ENCODE data around the gene SMTNL2. TPM values are rescaled to one million over a fixed set of nuclear protein-coding genes. Genes with fewer than 3 reads are reported as not detected.

The SMTNL2 gene
- total RNA-seq, 1 donor from 2014 or later: 8.6 TPM

- peak; percentile 75 for TF ChIP-seq CTCF (IDR thresholded peaks at IDR 0.05; ENCODE audit: unreplicated experiment)
- DNase-seq (ENCODE audit: low spot score, unreplicated experiment): peak; percentile 67
- H3K36me3 Mint-ChIP-seq (ENCODE audit: insufficient read depth): no peaks in the 10 kb centered on the region
- no peak overlapping the region for H3K27ac Mint-ChIP-seq
- peaks cover 9% of the 10 kb centered on the region for H3K4me1 Mint-ChIP-seq (ENCODE audit: low read depth)
- H3K9me3 Mint-ChIP-seq (ENCODE audit: low read depth): no peaks in the 10 kb centered on the region
- H3K4me3 Mint-ChIP-seq (ENCODE audit: low read depth): no peak overlapping the region
- H3K27me3 Mint-ChIP-seq: peaks cover 12% of the 10 kb centered on the region
Measured at GRCh38 chr17:4566785-4567184, 17.5 kb upstream of the SMTNL2 start.

- H3K27me3 Mint-ChIP-seq: peaks cover 3% of the 10 kb centered on the region
- DNase-seq (ENCODE audit: low spot score, unreplicated experiment): no peak
- no peaks in the 10 kb centered on the region for H3K36me3 Mint-ChIP-seq (ENCODE audit: insufficient read depth)
- no peak for TF ChIP-seq CTCF (IDR thresholded peaks at IDR 0.05; ENCODE audit: unreplicated experiment)
- H3K4me3 Mint-ChIP-seq (ENCODE audit: low read depth): no peak overlapping the region
- no peak overlapping the region for H3K27ac Mint-ChIP-seq
- no peaks in the 10 kb centered on the region for H3K9me3 Mint-ChIP-seq (ENCODE audit: low read depth)
- peaks cover 9% of the 10 kb centered on the region for H3K4me1 Mint-ChIP-seq (ENCODE audit: low read depth)
Measured at GRCh38 chr17:4569591-4569990, 14.7 kb upstream of the SMTNL2 start.

- H3K4me3 Mint-ChIP-seq (ENCODE audit: low read depth): no peak overlapping the region
- H3K27me3 Mint-ChIP-seq: no peaks in the 10 kb centered on the region
- H3K36me3 Mint-ChIP-seq (ENCODE audit: insufficient read depth): no peaks in the 10 kb centered on the region
- TF ChIP-seq CTCF (IDR thresholded peaks at IDR 0.05; ENCODE audit: unreplicated experiment): no peak
- no peaks in the 10 kb centered on the region for H3K9me3 Mint-ChIP-seq (ENCODE audit: low read depth)
- no peak for DNase-seq (ENCODE audit: low spot score, unreplicated experiment)
- H3K4me1 Mint-ChIP-seq (ENCODE audit: low read depth): peaks cover 15% of the 10 kb centered on the region
- no peak overlapping the region for H3K27ac Mint-ChIP-seq
Measured at GRCh38 chr17:4572131-4572530, 12.2 kb upstream of the SMTNL2 start.

GRCh38 chr17:4573115-4573514 lies 11.2 kb upstream of the SMTNL2 start:
- no peak overlapping the region for H3K4me3 Mint-ChIP-seq (ENCODE audit: low read depth)
- no peaks in the 10 kb centered on the region for H3K27me3 Mint-ChIP-seq
- H3K27ac Mint-ChIP-seq: no peak overlapping the region
- TF ChIP-seq CTCF (IDR thresholded peaks at IDR 0.05; ENCODE audit: unreplicated experiment): no peak
- no peaks in the 10 kb centered on the region for H3K36me3 Mint-ChIP-seq (ENCODE audit: insufficient read depth)
- H3K9me3 Mint-ChIP-seq (ENCODE audit: low read depth): no peaks in the 10 kb centered on the region
- no peak for DNase-seq (ENCODE audit: low spot score, unreplicated experiment)
- peaks cover 17% of the 10 kb centered on the region for H3K4me1 Mint-ChIP-seq (ENCODE audit: low read depth)

- no peak for DNase-seq (ENCODE audit: low spot score, unreplicated experiment)
- no peak overlapping the region for H3K4me3 Mint-ChIP-seq (ENCODE audit: low read depth)
- TF ChIP-seq CTCF (IDR thresholded peaks at IDR 0.05; ENCODE audit: unreplicated experiment): no peak
- H3K9me3 Mint-ChIP-seq (ENCODE audit: low read depth): no peaks in the 10 kb centered on the region
- no peak overlapping the region for H3K27ac Mint-ChIP-seq
- no peaks in the 10 kb centered on the region for H3K27me3 Mint-ChIP-seq
- H3K36me3 Mint-ChIP-seq (ENCODE audit: insufficient read depth): no peaks in the 10 kb centered on the region
- H3K4me1 Mint-ChIP-seq (ENCODE audit: low read depth): peaks cover 15% of the 10 kb centered on the region
Measured at GRCh38 chr17:4573669-4574068, 10.7 kb upstream of the SMTNL2 start.
